Fibroblast of mammary gland (primary cell): ENCODE results near the gene TEDC1.

ENCODE experiments used
- DNase-seq: peaks from one replicate; pipeline ENCODE4 v3.0.0-alpha.2; 2010; ENCODE audit warnings: low read depth
- H3K4me3 ChIP-seq: 2 replicates; pipeline ENCODE4 v1.5.1; 2011; ENCODE audit warnings: low read depth, mild to moderate bottlenecking, low read length, moderate library complexity; ENCODE audit not compliant: control insufficient read depth
- CTCF ChIP-seq: conservative IDR thresholded peaks from 2 replicates; pipeline ENCODE4 v1.5.1; 2011; ENCODE audit warnings: low read depth, low read length, inconsistent platforms; ENCODE audit not compliant: control insufficient read depth, insufficient read depth

TEDC1 gene

GRCh38 chr14:105458571-105458970 is 32.5 kb upstream of the TEDC1 start:
- no peak overlapping the region for H3K4me3 ChIP-seq
- DNase-seq: no peak
- TF ChIP-seq CTCF: no peak

- H3K4me3 ChIP-seq: no peak overlapping the region
- no peak for DNase-seq
- no peak for TF ChIP-seq CTCF
Observed at GRCh38 chr14:105460116-105460515, 30.9 kb upstream of the TEDC1 start.

GRCh38 chr14:105460616-105461015 is 30.4 kb upstream of the TEDC1 start:
- no peak overlapping the region for H3K4me3 ChIP-seq
- no peak for DNase-seq
- TF ChIP-seq CTCF: no peak

- no peak for TF ChIP-seq CTCF
- DNase-seq: no peak
- H3K4me3 ChIP-seq: no peak overlapping the region
Observed at GRCh38 chr14:105461903-105462302, 29.1 kb upstream of the TEDC1 start.

- no peak overlapping the region for H3K4me3 ChIP-seq
- no peak for DNase-seq
- TF ChIP-seq CTCF: no peak
Observed at GRCh38 chr14:105464501-105464900, 26.5 kb upstream of the TEDC1 start.

- no peak overlapping the region for H3K4me3 ChIP-seq
- TF ChIP-seq CTCF: no peak
- DNase-seq: no peak
Observed at GRCh38 chr14:105465209-105466031, 25.6 kb upstream of the TEDC1 start.
